Measurements from ENCODE around the gene MTHFD2L.

DNA sequence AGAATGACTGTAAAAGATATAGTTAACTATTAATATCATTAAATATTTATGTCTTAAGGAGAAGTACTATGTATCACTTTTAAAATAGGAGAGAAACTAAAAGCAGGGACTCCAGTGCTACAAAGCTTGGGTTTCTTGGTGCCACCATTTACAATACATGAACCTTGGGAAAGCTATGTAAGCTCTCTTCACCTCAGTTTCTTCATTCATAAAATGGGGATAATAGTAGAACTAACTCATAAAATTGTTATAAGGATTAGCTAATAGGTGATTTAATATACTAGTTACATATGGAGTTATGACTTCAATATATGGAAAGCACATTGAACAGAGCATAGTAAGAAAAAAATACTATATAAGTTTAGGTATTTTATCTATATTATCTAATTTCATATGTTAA, 174.0 kb downstream of the MTHFD2L start:
- TF ChIP-seq, protein P1, sequence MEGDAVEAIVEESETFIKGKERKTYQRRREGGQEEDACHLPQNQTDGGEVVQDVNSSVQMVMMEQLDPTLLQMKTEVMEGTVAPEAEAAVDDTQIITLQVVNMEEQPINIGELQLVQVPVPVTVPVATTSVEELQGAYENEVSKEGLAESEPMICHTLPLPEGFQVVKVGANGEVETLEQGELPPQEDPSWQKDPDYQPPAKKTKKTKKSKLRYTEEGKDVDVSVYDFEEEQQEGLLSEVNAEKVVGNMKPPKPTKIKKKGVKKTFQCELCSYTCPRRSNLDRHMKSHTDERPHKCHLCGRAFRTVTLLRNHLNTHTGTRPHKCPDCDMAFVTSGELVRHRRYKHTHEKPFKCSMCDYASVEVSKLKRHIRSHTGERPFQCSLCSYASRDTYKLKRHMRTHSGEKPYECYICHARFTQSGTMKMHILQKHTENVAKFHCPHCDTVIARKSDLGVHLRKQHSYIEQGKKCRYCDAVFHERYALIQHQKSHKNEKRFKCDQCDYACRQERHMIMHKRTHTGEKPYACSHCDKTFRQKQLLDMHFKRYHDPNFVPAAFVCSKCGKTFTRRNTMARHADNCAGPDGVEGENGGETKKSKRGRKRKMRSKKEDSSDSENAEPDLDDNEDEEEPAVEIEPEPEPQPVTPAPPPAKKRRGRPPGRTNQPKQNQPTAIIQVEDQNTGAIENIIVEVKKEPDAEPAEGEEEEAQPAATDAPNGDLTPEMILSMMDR (IDR thresholded peaks at IDR 0.05; ENCODE audit: poor library complexity), result no peak
- TF ChIP-seq EZH2 (IDR thresholded peaks at IDR 0.05; ENCODE audit: borderline replicate concordance) (no peak), EZH2phosphoT487 (IDR thresholded peaks at IDR 0.05; ENCODE audit: low read depth, severe bottlenecking, unreplicated experiment) (no peak)
